Right lobe of liver (tissue), 4 donors: Measurements from ENCODE around the gene AREG.

Experiments
- POLR2A ChIP-seq: fragments of 450-650 bp; IDR thresholded peaks from one replicate; pipeline ENCODE4 v1.6.1; 2017; ENCODE audit warnings: antibody characterized with exemption, mild to moderate bottlenecking
- TF ChIP-seq, protein P1 (sequence below), 4 donors: fragments of 200-600 bp in 3 of 4; fragments of 450-650 bp in 1 of 4; IDR thresholded peaks; one replicate each; pipeline versions ENCODE4 v1.5.1 to v1.8.0; 2016 to 2022; ENCODE audit warnings: antibody characterized with exemption in 4 of 4, mild to moderate bottlenecking in 2 of 4
- donor health status: DM: no; HTN: no; CAD: no.
- donor health status: DM: no; HTN: no; CAD: no.
- donor health status: DM: no; HTN: yes; CAD: no.

DNA sequence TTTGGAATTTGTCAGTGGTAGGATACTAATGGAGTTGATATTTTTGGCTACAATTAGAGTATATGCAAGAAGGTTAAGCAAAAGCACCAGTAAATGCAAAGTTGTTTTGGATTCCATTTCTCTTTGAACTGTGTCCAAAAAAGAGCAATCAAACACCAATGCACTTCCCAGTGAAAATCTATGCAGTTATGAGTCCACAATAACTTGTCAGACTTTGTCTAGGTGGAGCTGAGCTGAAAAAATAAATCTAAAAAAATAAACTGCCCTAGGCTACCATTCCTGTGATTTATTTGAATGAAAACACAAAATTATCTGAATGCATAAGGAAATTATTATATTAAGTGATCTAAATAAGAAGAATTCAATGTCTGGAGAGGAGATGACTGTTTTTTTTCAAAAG lies 37.0 kb upstream of the AREG start:
- TF ChIP-seq POLR2A: no peak
- TF ChIP-seq, protein P1, sequence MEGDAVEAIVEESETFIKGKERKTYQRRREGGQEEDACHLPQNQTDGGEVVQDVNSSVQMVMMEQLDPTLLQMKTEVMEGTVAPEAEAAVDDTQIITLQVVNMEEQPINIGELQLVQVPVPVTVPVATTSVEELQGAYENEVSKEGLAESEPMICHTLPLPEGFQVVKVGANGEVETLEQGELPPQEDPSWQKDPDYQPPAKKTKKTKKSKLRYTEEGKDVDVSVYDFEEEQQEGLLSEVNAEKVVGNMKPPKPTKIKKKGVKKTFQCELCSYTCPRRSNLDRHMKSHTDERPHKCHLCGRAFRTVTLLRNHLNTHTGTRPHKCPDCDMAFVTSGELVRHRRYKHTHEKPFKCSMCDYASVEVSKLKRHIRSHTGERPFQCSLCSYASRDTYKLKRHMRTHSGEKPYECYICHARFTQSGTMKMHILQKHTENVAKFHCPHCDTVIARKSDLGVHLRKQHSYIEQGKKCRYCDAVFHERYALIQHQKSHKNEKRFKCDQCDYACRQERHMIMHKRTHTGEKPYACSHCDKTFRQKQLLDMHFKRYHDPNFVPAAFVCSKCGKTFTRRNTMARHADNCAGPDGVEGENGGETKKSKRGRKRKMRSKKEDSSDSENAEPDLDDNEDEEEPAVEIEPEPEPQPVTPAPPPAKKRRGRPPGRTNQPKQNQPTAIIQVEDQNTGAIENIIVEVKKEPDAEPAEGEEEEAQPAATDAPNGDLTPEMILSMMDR (IDR thresholded peaks at IDR 0.05): no peak
